Gastrocnemius medialis (tissue), 4 donors: ENCODE results near the gene ZNF333.
"Not testable (repeated sequence)": the region's sequence is repeated elsewhere in the genome, so short reads cannot be mapped to it uniquely, and the experiment has no call there.

Experiments
- CTCF ChIP-seq, 5 experiments: fragments of 450-650 bp in 3 of 5; fragments of 200-600 bp in 2 of 5; sonication (generic) in 2 of 5; IDR thresholded peaks in 4 of 5; conservative IDR thresholded peaks in 1 of 5; 1 replicate in 4 of 5; 2 replicates in 1 of 5; pipeline ENCODE4 v1.5.1; 2016 to 2019; ENCODE audit warnings: antibody characterized with exemption in 5 of 5, mild to moderate bottlenecking in 3 of 5, moderate library complexity in 3 of 5
- POLR2A ChIP-seq, 2 donors: fragments of 450-650 bp; IDR thresholded peaks; one replicate each; pipeline ENCODE4 v1.6.1; 2017; ENCODE audit warnings: antibody characterized with exemption in 2 of 2, mild to moderate bottlenecking in 2 of 2, moderate library complexity in 2 of 2

- TF ChIP-seq CTCF (IDR thresholded peaks at IDR 0.05 in 4 of 5, conservative IDR thresholded peaks at IDR 0.05 in 1 of 5); POLR2A (IDR thresholded peaks at IDR 0.05): not testable (repeated sequence)
These were observed 75.6 kb downstream of the ZNF333 start for GRCh38 chr19:14765403-14765802.
